ENCODE data around the gene ZNF423.

GRCh38 chr16:49619811-49620157 is 236.1 kb downstream of the ZNF423 start:
- TF ChIP-seq CTCF (conservative IDR thresholded peaks at IDR 0.05 in 1 of 2, IDR thresholded peaks at IDR 0.05 in 1 of 2; ENCODE audit: extremely low read depth in 1 of 2, insufficient read depth in 1 of 2, low read depth in 1 of 2, low read length in 2 of 2) (no peak), EZH2 (IDR thresholded peaks at IDR 0.05; ENCODE audit: borderline replicate concordance, low read length) (no peak)
